ENCODE measurements around the gene AVPI1. TPM values are rescaled to one million over a fixed set of nuclear protein-coding genes. Genes with fewer than 3 reads are reported as not detected.

Gene AVPI1
- total and polyA plus RNA-seq, 2 donors from 2014 or later: 10.7 to 15.5 TPM

GRCh38 chr10:97667463-97667862 is 19.6 kb downstream of the AVPI1 start:
- H3K9ac ChIP-seq (ENCODE audit: low read length in 3 of 3): no peak overlapping the region
- peaks cover 6 to 15% (median 10%) of the 10 kb centered on the region in 3 donors for H3K36me3 ChIP-seq (ENCODE audit: control insufficient read depth in 2 of 3, insufficient read depth in 3 of 3, low read length in 3 of 3)
- no peaks in the 10 kb centered on the region for H3K9me3 ChIP-seq (ENCODE audit: control insufficient read depth in 2 of 3, insufficient read depth in 1 of 3, low read length in 3 of 3)
- TF ChIP-seq CTCF (IDR thresholded peaks at IDR 0.05; ENCODE audit: borderline replicate concordance, extremely low read depth, insufficient read depth): no peak
- no peaks in the 10 kb centered on the region for H3K4me1 ChIP-seq (ENCODE audit: control insufficient read depth in 2 of 3, insufficient read depth in 2 of 3, low read depth in 1 of 3, low read length in 3 of 3)
- DNase-seq (no peak), FAIRE-seq (no peak)
- no peak overlapping the region for H3K27ac ChIP-seq (ENCODE audit: low read depth in 2 of 2, low read length in 2 of 2)
- H3K4me3 ChIP-seq (ENCODE audit: low read length in 3 of 3): no peak overlapping the region
- H3K27me3 ChIP-seq (ENCODE audit: control insufficient read depth, insufficient read depth, low read length): no peaks in the 10 kb centered on the region
- intact Hi-C loops (cut with DNase I): no loop called here

GRCh38 chr10:97666992-97667391 is 20.0 kb downstream of the AVPI1 start:
- Histone ChIP-seq H3K9me3 (ENCODE audit: control insufficient read depth in 2 of 3, insufficient read depth in 1 of 3, low read length in 3 of 3) (no peaks in the 10 kb centered on the region), H3K4me3 (ENCODE audit: low read length in 3 of 3) (no peak overlapping the region), H3K27ac (ENCODE audit: low read depth in 2 of 2, low read length in 2 of 2) (no peak overlapping the region), H3K27me3 (ENCODE audit: control insufficient read depth, insufficient read depth, low read length) (no peaks in the 10 kb centered on the region), H3K4me1 (ENCODE audit: control insufficient read depth in 2 of 3, insufficient read depth in 2 of 3, low read depth in 1 of 3, low read length in 3 of 3) (no peaks in the 10 kb centered on the region), H3K36me3 (ENCODE audit: control insufficient read depth in 2 of 3, insufficient read depth in 3 of 3, low read length in 3 of 3) (peaks cover 6 to 15% (median 10%) of the 10 kb centered on the region in 3 donors), H3K9ac (ENCODE audit: low read length in 3 of 3) (no peak overlapping the region)
- no peak for TF ChIP-seq CTCF (IDR thresholded peaks at IDR 0.05; ENCODE audit: borderline replicate concordance, extremely low read depth, insufficient read depth)
- DNase-seq: no peak
- intact Hi-C loops (cut with DNase I): no loop called here
- no peak for FAIRE-seq

- Histone ChIP-seq H3K4me1 (ENCODE audit: control insufficient read depth in 2 of 3, insufficient read depth in 2 of 3, low read depth in 1 of 3, low read length in 3 of 3) (no peaks in the 10 kb centered on the region), H3K9ac (ENCODE audit: low read length in 3 of 3) (no peak overlapping the region), H3K4me3 (ENCODE audit: low read length in 3 of 3) (no peak overlapping the region), H3K9me3 (ENCODE audit: control insufficient read depth in 2 of 3, insufficient read depth in 1 of 3, low read length in 3 of 3) (no peaks in the 10 kb centered on the region), H3K36me3 (ENCODE audit: control insufficient read depth in 2 of 3, insufficient read depth in 3 of 3, low read length in 3 of 3) (peaks cover 6 to 12% (median 6%) of the 10 kb centered on the region in 3 donors), H3K27ac (ENCODE audit: low read depth in 2 of 2, low read length in 2 of 2) (no peak overlapping the region), H3K27me3 (ENCODE audit: control insufficient read depth, insufficient read depth, low read length) (no peaks in the 10 kb centered on the region)
- FAIRE-seq: no peak
- intact Hi-C loops (cut with DNase I): no loop called here
- no peak for TF ChIP-seq CTCF (IDR thresholded peaks at IDR 0.05; ENCODE audit: borderline replicate concordance, extremely low read depth, insufficient read depth)
- no peak for DNase-seq
These were observed 22.7 kb downstream of the AVPI1 start for GRCh38 chr10:97664282-97664850.

GRCh38 chr10:97659589-97659988 is 27.5 kb downstream of the AVPI1 start:
- Histone ChIP-seq H3K27ac (ENCODE audit: low read depth in 2 of 2, low read length in 2 of 2) (no peak overlapping the region), H3K36me3 (ENCODE audit: control insufficient read depth in 2 of 3, insufficient read depth in 3 of 3, low read length in 3 of 3) (peaks cover 10 to 22% (median 13%) of the 10 kb centered on the region in 3 donors), H3K27me3 (ENCODE audit: control insufficient read depth, insufficient read depth, low read length) (no peaks in the 10 kb centered on the region), H3K9ac (ENCODE audit: low read length in 3 of 3) (no peak overlapping the region), H3K4me1 (ENCODE audit: control insufficient read depth in 2 of 3, insufficient read depth in 2 of 3, low read depth in 1 of 3, low read length in 3 of 3) (no peaks in the 10 kb centered on the region), H3K4me3 (ENCODE audit: low read length in 3 of 3) (no peak overlapping the region), H3K9me3 (ENCODE audit: control insufficient read depth in 2 of 3, insufficient read depth in 1 of 3, low read length in 3 of 3) (no peaks in the 10 kb centered on the region)
- no peak for TF ChIP-seq CTCF (IDR thresholded peaks at IDR 0.05; ENCODE audit: borderline replicate concordance, extremely low read depth, insufficient read depth)
- intact Hi-C loops (cut with DNase I): no loop called here
- FAIRE-seq (no peak), DNase-seq (no peak)

All from kidney (tissue), 14 donors.